Measurements from ENCODE around the gene ACTRT1. TPM values are rescaled to one million over a fixed set of nuclear protein-coding genes. Genes with fewer than 3 reads are reported as not detected.

The ACTRT1 gene
- total and polyA plus RNA-seq, 2 of the 4 experiments (the other 2 are of a cell fraction) = not detected

DNA sequence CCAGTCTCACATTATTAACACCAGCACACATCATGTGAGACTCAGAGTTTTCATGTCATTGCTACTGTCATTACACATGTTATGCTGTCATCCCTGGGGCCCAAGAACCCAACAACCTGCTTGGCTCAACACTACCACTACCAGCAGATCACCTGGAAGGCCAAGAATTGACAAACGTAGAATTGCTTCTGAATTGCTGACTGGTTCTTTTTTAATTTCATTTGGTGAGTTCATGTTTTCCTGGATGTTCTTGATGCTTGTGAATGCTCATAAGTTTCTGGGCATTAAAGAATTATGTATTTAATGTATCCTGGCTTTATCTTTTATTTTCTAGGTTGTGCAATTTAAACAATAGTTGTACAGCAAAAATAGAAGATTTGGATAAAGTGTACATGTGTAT lies 40.2 kb downstream of the ACTRT1 start:
- intact Hi-C loops (cut with micrococcal nuclease) = no loop called here
- Histone ChIP-seq H3K56ac (ENCODE audit: extremely low read depth, insufficient read depth, low read length) (no peak overlapping the region), H3K9ac (ENCODE audit: low read depth, low read length) (no peak overlapping the region), H3K18ac (ENCODE audit: low read depth, low read length) (no peak overlapping the region), H2AK9ac (replicated peaks; ENCODE audit: low read depth, low read length, poor library complexity) (no peak overlapping the region), H4K91ac (ENCODE audit: insufficient read depth, low read depth, low read length) (no peak overlapping the region), H2AK5ac (ENCODE audit: low read depth, low read length) (no peak overlapping the region), H2BK20ac (ENCODE audit: low read depth, low read length) (no peak overlapping the region), H3K27ac (ENCODE audit: insufficient read depth, low read length) (no peak overlapping the region), H4K20me1 (ENCODE audit: insufficient read depth, low read length) (no peaks in the 10 kb centered on the region), H3K9me1 (ENCODE audit: insufficient read depth, low read length) (no peaks in the 10 kb centered on the region), H3K4ac (ENCODE audit: low read depth, low read length) (no peak overlapping the region), H3K14ac (replicated peaks; ENCODE audit: low read depth, low read length) (no peak overlapping the region), H2BK15ac (ENCODE audit: low read depth, low read length) (no peak overlapping the region), H3K4me3 (ENCODE audit: insufficient read depth, low read depth, low read length) (no peak overlapping the region), H3K4me2 (ENCODE audit: low read depth, low read length) (no peak overlapping the region), H3K23ac (ENCODE audit: low read depth, low read length) (no peak overlapping the region), H3K27me3 (ENCODE audit: control insufficient read depth, insufficient read depth, low read length) (no peaks in the 10 kb centered on the region), H4K5ac (ENCODE audit: low read depth, low read length) (no peak overlapping the region), H4K8ac (ENCODE audit: low read depth in 2 of 2, low read length in 2 of 2) (no peak overlapping the region), H3K79me1 (ENCODE audit: low read depth in 1 of 2, low read length in 2 of 2) (no peaks in the 10 kb centered on the region), H2BK5ac (ENCODE audit: low read depth, low read length, poor library complexity, severe bottlenecking) (no peak overlapping the region), H2BK120ac (ENCODE audit: low read depth, low read length) (no peak overlapping the region), H2AFZ (replicated peaks; ENCODE audit: low read length, poor library complexity) (no peak overlapping the region), H3K9me3 (ENCODE audit: control insufficient read depth, insufficient read depth, low read length) (peaks cover 2% of the 10 kb centered on the region), H3K4me1 (ENCODE audit: control insufficient read depth, insufficient read depth, low read length) (no peaks in the 10 kb centered on the region), H3K36me3 (ENCODE audit: control insufficient read depth, insufficient read depth, low read length) (no peaks in the 10 kb centered on the region)
- peak; percentile 64 for TF ChIP-seq MAFK (IDR thresholded peaks at IDR 0.05; ENCODE audit: low read depth, low read length)
- TF ChIP-seq POLR2A (IDR thresholded peaks at IDR 0.05; ENCODE audit: low read depth, low read length) = no peak
- TF ChIP-seq CHD1 (IDR thresholded peaks at IDR 0.05; ENCODE audit: low read depth, low read length) = no peak
- TF ChIP-seq RFX5 (IDR thresholded peaks at IDR 0.05; ENCODE audit: low read depth, low read length) = no peak
- in situ Hi-C loops (cut with MboI; ENCODE audit: low sequenced_read_pairs) = no loop called here
- CTCF ChIA-PET = no interaction called here
- no CpG with 5 or more reads among the region's 1 CpG for WGBS, 2 experiments (ENCODE audit: extremely low coverage in 2 of 2, insufficient read length in 1 of 2)
- dilution Hi-C loops (cut with HindIII; ENCODE audit: low sequenced_read_pairs, unreplicated experiment) = no loop called here
- no peak for DNase-seq
- BruUV-seq (replicated peaks) = no TSS peak
- no peak for ATAC-seq (ENCODE audit: low read depth)
- POLR2A ChIA-PET (ENCODE audit: unreplicated experiment) = no interaction called here
